ENCODE measurements around the gene AOPEP.

AOPEP gene

DNA sequence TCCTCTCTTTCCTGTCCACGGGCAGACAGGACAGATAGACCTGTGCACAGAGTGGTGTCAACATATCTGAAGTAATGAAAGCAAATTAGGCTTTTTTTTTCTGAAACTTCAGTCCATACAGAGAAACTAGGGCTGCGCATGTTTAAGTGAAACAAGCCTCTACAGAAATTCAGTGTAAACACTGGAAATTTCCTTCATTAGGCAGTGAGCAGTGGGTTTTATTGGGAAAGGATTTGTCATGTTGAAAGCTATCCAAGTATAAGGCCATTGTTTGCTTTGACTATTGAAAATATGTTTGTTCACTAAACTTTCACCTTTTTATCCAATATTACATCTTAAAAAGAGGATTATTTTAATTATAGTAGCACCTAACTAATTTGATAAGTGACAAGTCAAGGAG is 161.2 kb downstream of the AOPEP start:
- no peaks in the 10 kb centered on the region for H3K9me3 ChIP-seq (ENCODE audit: control insufficient read depth, insufficient read depth, low read depth, low read length)
- H3K27ac ChIP-seq (ENCODE audit: extremely low read depth, low read depth, low read length) = no peak overlapping the region
- no peak for TF ChIP-seq ZNF423 (tag by site-specific recombination; IDR thresholded peaks at IDR 0.05)
- TF ChIP-seq ZNF114 (tag by site-specific recombination; IDR thresholded peaks at IDR 0.05) = no peak
- TF ChIP-seq, protein P1, sequence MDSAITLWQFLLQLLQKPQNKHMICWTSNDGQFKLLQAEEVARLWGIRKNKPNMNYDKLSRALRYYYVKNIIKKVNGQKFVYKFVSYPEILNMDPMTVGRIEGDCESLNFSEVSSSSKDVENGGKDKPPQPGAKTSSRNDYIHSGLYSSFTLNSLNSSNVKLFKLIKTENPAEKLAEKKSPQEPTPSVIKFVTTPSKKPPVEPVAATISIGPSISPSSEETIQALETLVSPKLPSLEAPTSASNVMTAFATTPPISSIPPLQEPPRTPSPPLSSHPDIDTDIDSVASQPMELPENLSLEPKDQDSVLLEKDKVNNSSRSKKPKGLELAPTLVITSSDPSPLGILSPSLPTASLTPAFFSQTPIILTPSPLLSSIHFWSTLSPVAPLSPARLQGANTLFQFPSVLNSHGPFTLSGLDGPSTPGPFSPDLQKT (IDR thresholded peaks at IDR 0.05; ENCODE audit: borderline replicate concordance, low read depth, low read length) = no peak
- ChIA-PET CTCF (interaction anchor here (0.6 kb wide), 1 partner anchor 81 kb away, joined by 3 read pairs; no protein-coding TSS in a partner anchor), POLR2A (no interaction called here)
- no peak overlapping the region for H3K4me3 ChIP-seq (ENCODE audit: low read depth, low read length)
- no peaks in the 10 kb centered on the region for H3K4me1 ChIP-seq (ENCODE audit: control insufficient read depth, insufficient read depth, low read length)
- H3K36me3 ChIP-seq (ENCODE audit: control insufficient read depth in 2 of 2, insufficient read depth in 1 of 2, low read length in 2 of 2) = no peaks in the 10 kb centered on the region

DNA sequence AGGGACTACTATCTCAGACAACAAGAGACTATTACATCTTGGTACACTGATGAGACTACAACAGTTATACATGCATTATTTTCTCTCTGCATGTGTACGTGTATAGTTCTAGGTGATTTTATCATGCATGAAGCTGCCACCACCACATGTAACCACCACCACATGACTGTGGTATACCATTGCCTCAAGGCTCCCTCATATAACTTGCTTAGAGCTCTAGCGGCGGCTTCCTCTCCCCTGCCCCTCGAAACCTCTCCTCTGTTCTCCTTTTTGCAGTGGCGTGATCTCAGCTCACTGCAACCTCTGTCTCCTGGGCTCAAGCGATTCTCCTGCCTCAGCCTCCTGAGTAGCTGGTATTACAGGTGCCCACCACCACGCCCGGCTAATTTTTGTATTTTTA is 162.3 kb downstream of the AOPEP start:
- no peak overlapping the region for H3K4me3 ChIP-seq (ENCODE audit: low read depth, low read length)
- no peak overlapping the region for H3K27ac ChIP-seq (ENCODE audit: extremely low read depth, low read depth, low read length)
- H3K36me3 ChIP-seq (ENCODE audit: control insufficient read depth in 2 of 2, insufficient read depth in 1 of 2, low read length in 2 of 2) = no peaks in the 10 kb centered on the region
- POLR2A ChIA-PET = no interaction called here
- TF ChIP-seq ZFP3 (tag by site-specific recombination; IDR thresholded peaks at IDR 0.05; ENCODE audit: low read depth) (no peak), ZNF341 (tag by site-specific recombination; IDR thresholded peaks at IDR 0.05; ENCODE audit: low read depth) (no peak), ZFP37 (tag by site-specific recombination; IDR thresholded peaks at IDR 0.05) (no peak), ZSCAN23 (tag by site-specific recombination; IDR thresholded peaks at IDR 0.05) (no peak), GFI1B (tag by site-specific recombination; IDR thresholded peaks at IDR 0.05) (no peak), ZNF394 (tag by site-specific recombination; IDR thresholded peaks at IDR 0.05; ENCODE audit: borderline replicate concordance) (no peak), SP7 (tag by site-specific recombination; IDR thresholded peaks at IDR 0.05) (no peak), ZNF623 (tag by site-specific recombination; IDR thresholded peaks at IDR 0.05) (no peak), ZFHX2 (tag by site-specific recombination; conservative IDR thresholded peaks at IDR 0.05) (no peak)
- TF ChIP-seq, protein P2, sequence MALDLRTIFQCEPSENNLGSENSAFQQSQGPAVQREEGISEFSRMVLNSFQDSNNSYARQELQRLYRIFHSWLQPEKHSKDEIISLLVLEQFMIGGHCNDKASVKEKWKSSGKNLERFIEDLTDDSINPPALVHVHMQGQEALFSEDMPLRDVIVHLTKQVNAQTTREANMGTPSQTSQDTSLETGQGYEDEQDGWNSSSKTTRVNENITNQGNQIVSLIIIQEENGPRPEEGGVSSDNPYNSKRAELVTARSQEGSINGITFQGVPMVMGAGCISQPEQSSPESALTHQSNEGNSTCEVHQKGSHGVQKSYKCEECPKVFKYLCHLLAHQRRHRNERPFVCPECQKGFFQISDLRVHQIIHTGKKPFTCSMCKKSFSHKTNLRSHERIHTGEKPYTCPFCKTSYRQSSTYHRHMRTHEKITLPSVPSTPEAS (tag by site-specific recombination; IDR thresholded peaks at IDR 0.05) = no peak
- TF ChIP-seq, protein P3, sequence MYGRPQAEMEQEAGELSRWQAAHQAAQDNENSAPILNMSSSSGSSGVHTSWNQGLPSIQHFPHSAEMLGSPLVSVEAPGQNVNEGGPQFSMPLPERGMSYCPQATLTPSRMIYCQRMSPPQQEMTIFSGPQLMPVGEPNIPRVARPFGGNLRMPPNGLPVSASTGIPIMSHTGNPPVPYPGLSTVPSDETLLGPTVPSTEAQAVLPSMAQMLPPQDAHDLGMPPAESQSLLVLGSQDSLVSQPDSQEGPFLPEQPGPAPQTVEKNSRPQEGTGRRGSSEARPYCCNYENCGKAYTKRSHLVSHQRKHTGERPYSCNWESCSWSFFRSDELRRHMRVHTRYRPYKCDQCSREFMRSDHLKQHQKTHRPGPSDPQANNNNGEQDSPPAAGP (tag by site-specific recombination; IDR thresholded peaks at IDR 0.05) = no peak
- TF ChIP-seq, protein P4, sequence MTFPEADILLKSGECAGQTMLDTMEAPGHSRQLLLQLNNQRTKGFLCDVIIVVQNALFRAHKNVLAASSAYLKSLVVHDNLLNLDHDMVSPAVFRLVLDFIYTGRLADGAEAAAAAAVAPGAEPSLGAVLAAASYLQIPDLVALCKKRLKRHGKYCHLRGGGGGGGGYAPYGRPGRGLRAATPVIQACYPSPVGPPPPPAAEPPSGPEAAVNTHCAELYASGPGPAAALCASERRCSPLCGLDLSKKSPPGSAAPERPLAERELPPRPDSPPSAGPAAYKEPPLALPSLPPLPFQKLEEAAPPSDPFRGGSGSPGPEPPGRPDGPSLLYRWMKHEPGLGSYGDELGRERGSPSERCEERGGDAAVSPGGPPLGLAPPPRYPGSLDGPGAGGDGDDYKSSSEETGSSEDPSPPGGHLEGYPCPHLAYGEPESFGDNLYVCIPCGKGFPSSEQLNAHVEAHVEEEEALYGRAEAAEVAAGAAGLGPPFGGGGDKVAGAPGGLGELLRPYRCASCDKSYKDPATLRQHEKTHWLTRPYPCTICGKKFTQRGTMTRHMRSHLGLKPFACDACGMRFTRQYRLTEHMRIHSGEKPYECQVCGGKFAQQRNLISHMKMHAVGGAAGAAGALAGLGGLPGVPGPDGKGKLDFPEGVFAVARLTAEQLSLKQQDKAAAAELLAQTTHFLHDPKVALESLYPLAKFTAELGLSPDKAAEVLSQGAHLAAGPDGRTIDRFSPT (tag by site-specific recombination; IDR thresholded peaks at IDR 0.05) = no peak
- no peaks in the 10 kb centered on the region for H3K9me3 ChIP-seq (ENCODE audit: control insufficient read depth, insufficient read depth, low read depth, low read length)
- CTCF ChIA-PET = interaction anchor here (0.6 kb wide), 1 partner anchor 26 kb away, joined by 5 read pairs; no protein-coding TSS in a partner anchor
- H3K4me1 ChIP-seq (ENCODE audit: control insufficient read depth, insufficient read depth, low read length) = no peaks in the 10 kb centered on the region

DNA sequence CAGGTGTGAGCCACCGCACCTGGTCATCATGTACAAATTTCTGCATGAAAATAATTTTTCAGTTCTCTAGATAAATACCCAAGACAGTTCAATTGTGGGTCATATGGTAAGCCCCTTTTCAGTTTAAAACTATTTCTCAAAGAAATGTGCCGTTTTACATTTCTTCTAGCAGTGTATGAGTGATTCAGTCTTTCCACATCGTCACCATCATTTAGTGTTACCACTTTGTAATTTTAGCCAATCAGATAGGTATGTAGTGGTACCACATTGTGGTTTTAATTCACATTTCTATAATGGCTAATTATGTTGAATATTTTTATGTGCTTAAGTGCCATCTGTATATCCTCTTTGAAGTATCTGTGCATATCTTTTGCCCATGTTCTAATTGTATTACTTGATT is 163.1 kb downstream of the AOPEP start:
- Histone ChIP-seq H3K9me3 (ENCODE audit: control insufficient read depth, insufficient read depth, low read depth, low read length) (no peaks in the 10 kb centered on the region), H3K27ac (ENCODE audit: extremely low read depth, low read depth, low read length) (no peak overlapping the region), H3K4me1 (ENCODE audit: control insufficient read depth, insufficient read depth, low read length) (no peaks in the 10 kb centered on the region), H3K36me3 (ENCODE audit: control insufficient read depth in 2 of 2, insufficient read depth in 1 of 2, low read length in 2 of 2) (no peaks in the 10 kb centered on the region), H3K4me3 (ENCODE audit: low read depth, low read length) (no peak overlapping the region)
- ChIA-PET POLR2A (no interaction called here), CTCF (no interaction called here)
- no peak for TF ChIP-seq OVOL3 (tag by site-specific recombination; IDR thresholded peaks at IDR 0.05)
- no peak for TF ChIP-seq ZNF302 (tag by site-specific recombination; IDR thresholded peaks at IDR 0.05; ENCODE audit: low read depth)
- TF ChIP-seq ZNF76 (tag by site-specific recombination; IDR thresholded peaks at IDR 0.05; ENCODE audit: borderline replicate concordance, low read depth) = no peak
- TF ChIP-seq HOXA7 (CRISPR knock-in tag; IDR thresholded peaks at IDR 0.05; ENCODE audit: borderline replicate concordance) = no peak
- TF ChIP-seq, protein P5, sequence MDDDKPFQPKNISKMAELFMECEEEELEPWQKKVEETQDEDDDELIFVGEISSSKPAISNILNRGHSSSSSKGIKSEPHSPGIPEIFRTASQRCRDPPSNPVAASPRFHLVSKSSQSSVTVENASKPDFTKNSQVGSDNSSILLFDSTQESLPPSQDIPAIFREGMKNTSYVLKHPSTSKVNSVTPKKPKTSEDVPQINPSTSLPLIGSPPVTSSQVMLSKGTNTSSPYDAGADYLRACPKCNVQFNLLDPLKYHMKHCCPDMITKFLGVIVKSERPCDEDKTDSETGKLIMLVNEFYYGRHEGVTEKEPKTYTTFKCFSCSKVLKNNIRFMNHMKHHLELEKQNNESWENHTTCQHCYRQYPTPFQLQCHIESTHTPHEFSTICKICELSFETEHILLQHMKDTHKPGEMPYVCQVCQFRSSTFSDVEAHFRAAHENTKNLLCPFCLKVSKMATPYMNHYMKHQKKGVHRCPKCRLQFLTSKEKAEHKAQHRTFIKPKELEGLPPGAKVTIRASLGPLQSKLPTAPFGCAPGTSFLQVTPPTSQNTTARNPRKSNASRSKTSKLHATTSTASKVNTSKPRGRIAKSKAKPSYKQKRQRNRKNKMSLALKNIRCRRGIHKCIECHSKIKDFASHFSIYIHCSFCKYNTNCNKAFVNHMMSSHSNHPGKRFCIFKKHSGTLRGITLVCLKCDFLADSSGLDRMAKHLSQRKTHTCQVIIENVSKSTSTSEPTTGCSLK (tag by site-specific recombination; IDR thresholded peaks at IDR 0.05) = no peak
- no peak for TF ChIP-seq ZNF221 (tag by site-specific recombination; IDR thresholded peaks at IDR 0.05; ENCODE audit: borderline replicate concordance)
- TF ChIP-seq ZNF157 (tag by site-specific recombination; IDR thresholded peaks at IDR 0.05) = no peak
- TF ChIP-seq ZNF571 (tag by site-specific recombination; IDR thresholded peaks at IDR 0.05) = no peak
- TF ChIP-seq ZFP69B (tag by site-specific recombination; IDR thresholded peaks at IDR 0.05) = no peak
- no peak for TF ChIP-seq TRIM28 (IDR thresholded peaks at IDR 0.05; ENCODE audit: borderline replicate concordance, low read length)
- TF ChIP-seq ZNF558 (tag by site-specific recombination; IDR thresholded peaks at IDR 0.05) = no peak

Data from HEK293 (cell line).